OCI-LY1 (cell line): ENCODE data around the gene POLR1E.

Experiments
- H2AFZ ChIP-seq: fragments of 200-600 bp; sonication (generic), shearing (Covaris generic); 2 replicates; pipeline ENCODE4 v1.6.0; 2014; ENCODE audit warnings: antibody characterized with exemption, mild to moderate bottlenecking, low read length
- H3F3A ChIP-seq: fragments of 200-600 bp; sonication (generic), shearing (Covaris generic); 2 replicates; pipeline ENCODE4 v1.6.0; 2014; ENCODE audit warnings: mild to moderate bottlenecking, antibody characterized with exemption, low read length, moderate library complexity; ENCODE audit not compliant: insufficient read depth
- H3K27ac ChIP-seq: fragments of 200-600 bp; sonication (generic); 2 replicates; pipeline ENCODE4 v1.5.1; 2014; ENCODE audit warnings: low read length, mixed run types, mild to moderate bottlenecking, low read depth; ENCODE audit not compliant: poor library complexity, severe bottlenecking
- H3K27me3 ChIP-seq: fragments of 200-600 bp; sonication (generic); 2 replicates; pipeline ENCODE4 v1.6.0; 2014; ENCODE audit warnings: antibody characterized with exemption, mild to moderate bottlenecking, low read length, moderate library complexity; ENCODE audit not compliant: insufficient read depth
- H3K36me3 ChIP-seq: fragments of 200-600 bp; sonication (generic); 2 replicates; pipeline ENCODE4 v1.6.1; 2014; ENCODE audit warnings: mild to moderate bottlenecking, antibody characterized with exemption, low read length, moderate library complexity, mixed read lengths; ENCODE audit not compliant: insufficient read depth
- H3K4me1 ChIP-seq: fragments of 200-600 bp; sonication (generic); 2 replicates; pipeline ENCODE4 v1.5.1; 2014; ENCODE audit warnings: mild to moderate bottlenecking, low read length, moderate library complexity; ENCODE audit not compliant: insufficient read depth, severe bottlenecking
- H3K4me2 ChIP-seq: fragments of 200-600 bp; sonication (generic), shearing (Covaris generic); 2 replicates; pipeline ENCODE4 v1.6.1; 2014; ENCODE audit warnings: low read length
- H3K4me3 ChIP-seq: fragments of 200-600 bp; sonication (generic); 2 replicates; pipeline ENCODE4 v1.5.1; 2014; ENCODE audit warnings: low read length, low read depth, mild to moderate bottlenecking, mixed read lengths; ENCODE audit not compliant: poor library complexity, severe bottlenecking
- H3K79me2 ChIP-seq: fragments of 200-600 bp; shearing (Covaris generic); 2 replicates; pipeline ENCODE4 v1.6.1; 2016; ENCODE audit warnings: mixed run types, low read length, mixed read lengths; ENCODE audit not compliant: insufficient read depth
- H3K9ac ChIP-seq: fragments of 200-600 bp; sonication (generic), shearing (Covaris generic); 2 replicates; pipeline ENCODE4 v1.6.1; 2014; ENCODE audit warnings: mild to moderate bottlenecking, low read length, mixed read lengths
- H3K9me2 ChIP-seq: fragments of 200-600 bp; sonication (generic), shearing (Covaris generic); 2 replicates; pipeline ENCODE4 v1.6.1; 2014; ENCODE audit warnings: low read depth, mild to moderate bottlenecking, low read length, mixed read lengths
- H3K9me3 ChIP-seq: fragments of 200-600 bp; shearing (Covaris generic); 2 replicates; pipeline ENCODE4 v1.6.1; 2014; ENCODE audit warnings: low read length, mixed read lengths
- H4K20me1 ChIP-seq: fragments of 200-600 bp; sonication (generic), shearing (Covaris generic); 2 replicates; pipeline ENCODE4 v1.6.0; 2016; ENCODE audit warnings: mild to moderate bottlenecking, low read length; ENCODE audit not compliant: insufficient read depth
- CTCF ChIP-seq: fragments of 200-600 bp; sonication (generic), shearing (Covaris generic); IDR thresholded peaks from 2 replicates; pipeline ENCODE4 v1.5.1; 2017; ENCODE audit warnings: mild to moderate bottlenecking, antibody characterized with exemption, low read length, moderate library complexity, mixed read lengths
- EZH2 ChIP-seq: fragments of 200-600 bp; sonication (generic), shearing (Covaris generic); IDR thresholded peaks from 2 replicates; pipeline ENCODE4 v1.8.0; 2017; ENCODE audit warnings: borderline replicate concordance, mixed run types, mild to moderate bottlenecking, antibody characterized with exemption, low read length, moderate library complexity, mixed read lengths

The POLR1E gene

GRCh38 chr9:37504605-37505004 is 18.9 kb downstream of the POLR1E start:
- Histone ChIP-seq H3K79me2 (no peaks in the 10 kb centered on the region), H3K9me2 (no peaks in the 10 kb centered on the region), H3K36me3 (peaks cover 91% of the 10 kb centered on the region), H2AFZ (no peak overlapping the region), H3K4me1 (no peaks in the 10 kb centered on the region), H3K27ac (no peak overlapping the region), H3K9ac (no peak overlapping the region), H3K4me2 (no peak overlapping the region), H3K9me3 (no peaks in the 10 kb centered on the region), H4K20me1 (no peaks in the 10 kb centered on the region), H3K27me3 (no peaks in the 10 kb centered on the region), H3K4me3 (no peak overlapping the region), H3F3A (no peaks in the 10 kb centered on the region)
- TF ChIP-seq CTCF, result no peak
- no peak for TF ChIP-seq EZH2

- H3K9ac ChIP-seq, result no peak overlapping the region
- no peak overlapping the region for H3K4me3 ChIP-seq
- H3K79me2 ChIP-seq, result no peaks in the 10 kb centered on the region
- H3F3A ChIP-seq, result no peaks in the 10 kb centered on the region
- H3K4me2 ChIP-seq, result no peak overlapping the region
- H3K4me1 ChIP-seq, result peaks cover 20% of the 10 kb centered on the region
- no peaks in the 10 kb centered on the region for H3K9me2 ChIP-seq
- H3K9me3 ChIP-seq, result no peaks in the 10 kb centered on the region
- no peaks in the 10 kb centered on the region for H4K20me1 ChIP-seq
- no peak for TF ChIP-seq CTCF
- no peak for TF ChIP-seq EZH2
- H3K36me3 ChIP-seq, result peaks cover 70% of the 10 kb centered on the region
- H2AFZ ChIP-seq, result no peak overlapping the region
- no peak overlapping the region for H3K27ac ChIP-seq
- no peaks in the 10 kb centered on the region for H3K27me3 ChIP-seq
Measured at GRCh38 chr9:37507566-37508134, 21.9 kb downstream of the POLR1E start.

- H3K4me1 ChIP-seq, result peaks cover 25% of the 10 kb centered on the region
- no peak overlapping the region for H3K4me3 ChIP-seq
- H3K4me2 ChIP-seq, result no peak overlapping the region
- peak overlapping the region; percentile 29 for H3K27ac ChIP-seq
- H3K9me3 ChIP-seq, result no peaks in the 10 kb centered on the region
- H3K9me2 ChIP-seq, result no peaks in the 10 kb centered on the region
- no peaks in the 10 kb centered on the region for H3K27me3 ChIP-seq
- H2AFZ ChIP-seq, result no peak overlapping the region
- peaks cover 64% of the 10 kb centered on the region for H3K36me3 ChIP-seq
- H3F3A ChIP-seq, result no peaks in the 10 kb centered on the region
- H3K79me2 ChIP-seq, result no peaks in the 10 kb centered on the region
- H4K20me1 ChIP-seq, result no peaks in the 10 kb centered on the region
- H3K9ac ChIP-seq, result no peak overlapping the region
- no peak for TF ChIP-seq EZH2
- no peak for TF ChIP-seq CTCF
Measured at GRCh38 chr9:37508135-37508833, 22.5 kb downstream of the POLR1E start.
